GM23338 (cell line): ENCODE data around the gene CAMTA1.

Experiments used
- CREB1 ChIP-seq: fragments of 250-450 bp; sonication (Bioruptor Pico); IDR thresholded peaks from 2 replicates; pipeline ENCODE4 v1.5.0; 2020; ENCODE audit warnings: low read depth, mild to moderate bottlenecking, moderate library complexity
- CTCF ChIP-seq, 2 experiments: fragments of 200-600 bp in 1 of 2; sonication (generic) in 1 of 2; conservative IDR thresholded peaks; 2 replicates each; pipeline versions ENCODE4 v1.5.1 to v1.6.1; 2016 to 2017; ENCODE audit warnings: antibody characterized with exemption in 2 of 2, low read depth in 2 of 2, mild to moderate bottlenecking in 2 of 2, moderate library complexity in 1 of 2
- EZH2 ChIP-seq: fragments of 200-600 bp; sonication (generic); IDR thresholded peaks from one replicate; pipeline ENCODE4 v1.8.0; 2017; ENCODE audit warnings: antibody characterized with exemption, mild to moderate bottlenecking, low read depth; ENCODE audit not compliant: unreplicated experiment
- EZH2phosphoT487 ChIP-seq: fragments of 200-600 bp; sonication (generic); IDR thresholded peaks from one replicate; pipeline ENCODE4 v1.8.1; 2018; ENCODE audit warnings: antibody characterized with exemption; ENCODE audit not compliant: unreplicated experiment
- JUNB ChIP-seq: IDR thresholded peaks from one replicate; pipeline ENCODE4 v1.6.1; 2016; ENCODE audit warnings: antibody characterized with exemption; ENCODE audit not compliant: unreplicated experiment
- POLR2AphosphoS5 ChIP-seq: IDR thresholded peaks from 2 replicates; pipeline ENCODE4 v1.6.1; 2016; ENCODE audit warnings: antibody characterized with exemption, low read depth
- REST ChIP-seq: IDR thresholded peaks from one replicate; pipeline ENCODE4 v1.6.1; 2018; ENCODE audit warnings: antibody characterized with exemption; ENCODE audit not compliant: unreplicated experiment
- ZNF331 ChIP-seq: fragments of 250-450 bp; sonication (Bioruptor Pico); IDR thresholded peaks from 2 replicates; pipeline ENCODE4 v1.5.0; 2020; ENCODE audit warnings: low read depth, mild to moderate bottlenecking, moderate library complexity

GRCh38 chr1:7783178-7783711, 998.0 kb downstream of the CAMTA1 start:
- TF ChIP-seq CTCF (conservative IDR thresholded peaks at IDR 0.05; ENCODE audit: low read depth in 2 of 2) (no peak), EZH2phosphoT487 (no peak), EZH2 (no peak), ZNF331 (CRISPR knock-in tag) (no peak), CREB1 (CRISPR knock-in tag) (no peak), POLR2AphosphoS5 (no peak), JUNB (no peak), REST (no peak)
